ENCODE data around the gene JUND.
A peak's percentile ranks its signal among the peaks of the same experiment; 100 is the strongest.

GRCh38 chr19:18297308-18297707 lies 15.9 kb upstream of the JUND start:
- no peak for TF ChIP-seq GATA3 (IDR thresholded peaks at IDR 0.05; ENCODE audit: low read depth, low read length)
- TF ChIP-seq GATA2 (IDR thresholded peaks at IDR 0.05; ENCODE audit: low read depth, low read length) = peak; percentile 64
